Kidney (tissue), 14 donors: Measurements from ENCODE around the gene ESPN. TPM values are rescaled to one million over a fixed set of nuclear protein-coding genes. Genes with fewer than 3 reads are reported as not detected.

Source experiments
- DNase-seq, 5 donors: peaks; one replicate each; pipeline ENCODE4 v3.0.0-alpha.2; 2013 to 2020
- FAIRE-seq: peaks from 2 replicates; lab custom pipeline; 2012; peaks lifted over from hg19 to GRCh38; lab: Jason Lieb, UNC
- H3K27ac ChIP-seq, 2 donors: one replicate each; pipeline ENCODE4 v1.7.0; 2013; ENCODE audit warnings: low read depth in 2 of 2, low read length in 2 of 2, inconsistent platforms in 1 of 2
- H3K27me3 ChIP-seq: one replicate; pipeline ENCODE4 v1.7.1; 2013; ENCODE audit warnings: low read length, inconsistent platforms; ENCODE audit not compliant: control insufficient read depth, insufficient read depth
- H3K36me3 ChIP-seq, 3 donors: one replicate each; pipeline versions ENCODE4 v1.7.0 to v1.7.1; 2013; ENCODE audit warnings: low read length in 3 of 3, control low read depth in 1 of 3, inconsistent platforms in 1 of 3; ENCODE audit not compliant: insufficient read depth in 3 of 3, control insufficient read depth in 2 of 3
- H3K4me1 ChIP-seq, 3 donors: one replicate each; pipeline versions ENCODE4 v1.7.0 to v1.7.1; 2013; ENCODE audit warnings: low read length in 3 of 3, inconsistent platforms in 1 of 3, low read depth in 1 of 3; ENCODE audit not compliant: control insufficient read depth in 2 of 3, insufficient read depth in 2 of 3
- H3K4me3 ChIP-seq, 3 donors: one replicate each; pipeline versions ENCODE4 v1.7.0 to v1.8.1; 2013; ENCODE audit warnings: low read length in 3 of 3, control low read depth in 1 of 3, inconsistent platforms in 1 of 3
- H3K9ac ChIP-seq, 3 donors: one replicate each; pipeline versions ENCODE4 v1.7.0 to v1.7.1; 2013; ENCODE audit warnings: low read length in 3 of 3, control low read depth in 1 of 3, inconsistent platforms in 1 of 3
- H3K9me3 ChIP-seq, 3 donors: one replicate each; pipeline versions ENCODE4 v1.7.0 to v1.7.1; 2013; ENCODE audit warnings: low read length in 3 of 3, control low read depth in 1 of 3, inconsistent platforms in 1 of 3; ENCODE audit not compliant: control insufficient read depth in 2 of 3, insufficient read depth in 1 of 3
- CTCF ChIP-seq: IDR thresholded peaks from 3 replicates; pipeline ENCODE4 v1.5.1; 2012; ENCODE audit warnings: mild to moderate bottlenecking, moderate library complexity, borderline replicate concordance; ENCODE audit not compliant: insufficient read depth; ENCODE audit errors: extremely low read depth
- intact Hi-C: fragments of 100-400 bp; cut with DNase I; formaldehyde crosslinking; loops from one replicate; pipeline ENCODE4 v1.11.1; 2022
- polyA plus RNA-seq: library from polyadenylated mRNA; stranded (reverse); fragments of 350-450 nt; fragmentation: Illumina TruSeq; extraction: RNeasy Lipid Tissue Mini Kit (QIAGEN cat#74804); gene quantifications from one replicate; pipeline ENCODE4 v1.2.3, GENCODE V29; 2014; ENCODE audit warnings: low read depth, low replicate concordance; ENCODE audit not compliant: insufficient read depth
- total RNA-seq: library from RNA; stranded (reverse); fragmentation: NEBNext Ultra II Directional; extraction: Animal tissue kit (Norgen Biotek cat#: 25700); gene quantifications from one replicate; pipeline ENCODE4 v1.2.1, GENCODE V29; 2021
- donor health status: control.
- donor health status: control.
- donor health status: control.
- donor health status: control.
- donor health status: control.
- donor health status: DM: yes; HTN: yes; CAD: no.
- donor health status: Normal renal cell carcinoma (clear cell type).

Gene ESPN
- total and polyA plus RNA-seq, 2 donors from 2014 or later = 14.2 to 112 TPM

DNA sequence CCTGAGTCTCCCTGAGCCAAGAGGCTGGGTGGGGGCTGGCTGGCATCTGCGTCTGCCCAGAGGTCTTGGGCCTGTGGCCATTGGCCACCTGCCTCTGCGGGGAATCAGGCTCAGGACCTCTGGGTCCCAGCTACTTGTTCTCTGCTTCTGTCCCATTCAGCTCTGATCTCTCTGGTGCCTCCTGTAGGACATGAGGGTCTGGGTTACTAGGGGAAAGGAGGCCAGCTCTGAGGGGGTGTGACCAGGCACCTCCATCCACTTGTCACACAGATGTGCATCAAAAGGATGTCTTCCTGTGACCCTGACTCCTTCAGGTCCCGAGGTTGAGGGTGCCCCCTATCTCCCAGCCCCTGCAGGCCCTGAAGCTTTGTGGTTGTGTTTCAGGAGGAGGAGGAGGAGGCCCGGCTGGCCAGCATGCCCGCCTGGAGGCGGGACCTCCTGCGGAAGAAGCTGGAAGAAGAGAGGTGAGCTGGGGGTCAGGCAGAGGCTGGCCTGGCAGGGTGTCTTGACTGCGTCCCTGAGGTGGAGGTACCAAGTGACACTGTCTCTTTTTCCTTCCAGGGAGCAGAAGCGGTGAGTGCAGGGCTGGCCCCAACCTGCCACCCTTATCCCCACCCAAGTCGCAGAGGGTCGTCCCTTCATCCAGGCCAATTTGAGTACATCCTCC lies 32.4 kb downstream of the ESPN start:
- Histone ChIP-seq H3K27ac (no peak overlapping the region), H3K9ac (no peak overlapping the region), H3K9me3 (no peaks in the 10 kb centered on the region), H3K36me3 (no peaks in the 10 kb centered on the region), H3K4me1 (no peaks in the 10 kb centered on the region), H3K27me3 (peaks cover 11% of the 10 kb centered on the region), H3K4me3 (no peak overlapping the region)
- FAIRE-seq = no peak
- intact Hi-C loops = no loop called here
- no peak for DNase-seq
- TF ChIP-seq CTCF = no peak

- FAIRE-seq (no peak), DNase-seq (peak in 3 of 5 donors; percentile 29 to 64 (median 56))
- Histone ChIP-seq H3K4me3 (no peak overlapping the region), H3K9ac (no peak overlapping the region), H3K4me1 (no peaks in the 10 kb centered on the region), H3K9me3 (no peaks in the 10 kb centered on the region), H3K27me3 (peaks cover 6% of the 10 kb centered on the region), H3K27ac (no peak overlapping the region), H3K36me3 (no peaks in the 10 kb centered on the region)
- intact Hi-C loops = no loop called here
- no peak for TF ChIP-seq CTCF
Observed at GRCh38 chr1:6459850-6460265, 35.3 kb downstream of the ESPN start.

GRCh38 chr1:6460301-6461050 lies 35.9 kb downstream of the ESPN start:
- intact Hi-C loops = no loop called here

More at GRCh38 chr1:6460301-6461050, 35.9 kb downstream of the ESPN start:
- H3K27ac ChIP-seq = no peak overlapping the region
- DNase-seq (peak in 2 of 5 donors; percentile 24 to 75), FAIRE-seq (no peak)
- peaks cover 6% of the 10 kb centered on the region for H3K27me3 ChIP-seq
- H3K9me3 ChIP-seq = no peaks in the 10 kb centered on the region
- no peaks in the 10 kb centered on the region for H3K36me3 ChIP-seq
- H3K9ac ChIP-seq = peak overlapping the region in 1 of 3 donors; percentile 12
- H3K4me1 ChIP-seq = no peaks in the 10 kb centered on the region
- H3K4me3 ChIP-seq = no peak overlapping the region
- TF ChIP-seq CTCF = no peak
